H9 (cell line): Measurements from ENCODE around the gene FILIP1. TPM values are rescaled to one million over a fixed set of nuclear protein-coding genes. Genes with fewer than 3 reads are reported as not detected.

Experiments
- DNase-seq: peaks from one replicate; pipeline ENCODE4 v3.0.0-alpha.2; 2017
- H2AFZ ChIP-seq: one replicate; pipeline ENCODE4 v1.6.1; 2013; ENCODE audit warnings: mild to moderate bottlenecking, low read length, control low read depth, moderate library complexity
- H2AK5ac ChIP-seq: 2 replicates; pipeline ENCODE4 v1.6.1; 2013; ENCODE audit warnings: low read length, control low read depth, mixed read lengths; ENCODE audit not compliant: insufficient read length
- H2BK120ac ChIP-seq: one replicate; pipeline ENCODE4 v1.6.1; 2013; ENCODE audit warnings: low read depth, mild to moderate bottlenecking, low read length, control low read depth, inconsistent platforms; ENCODE audit not compliant: poor library complexity, severe bottlenecking
- H2BK12ac ChIP-seq: 2 replicates; pipeline ENCODE4 v1.6.1; 2013; ENCODE audit warnings: low read length, control low read depth, mixed read lengths, low read depth; ENCODE audit not compliant: insufficient read length
- H2BK15ac ChIP-seq: 2 replicates; pipeline ENCODE4 v1.6.1; 2013; ENCODE audit warnings: low read depth, low read length, control low read depth
- H2BK20ac ChIP-seq: one replicate; pipeline ENCODE4 v1.6.1; 2013; ENCODE audit warnings: low read depth, mild to moderate bottlenecking, low read length, control low read depth, inconsistent platforms; ENCODE audit not compliant: poor library complexity, severe bottlenecking
- H2BK5ac ChIP-seq: 2 replicates; pipeline ENCODE4 v1.6.1; 2013; ENCODE audit warnings: low read length, control low read depth, mixed read lengths; ENCODE audit not compliant: insufficient read length
- H3K14ac ChIP-seq: 2 replicates; pipeline ENCODE4 v1.6.1; 2013; ENCODE audit warnings: low read length, control low read depth; ENCODE audit not compliant: insufficient read depth
- H3K18ac ChIP-seq: 2 replicates; pipeline ENCODE4 v1.6.1; 2013; ENCODE audit warnings: low read depth, mild to moderate bottlenecking, mixed read lengths, low read length, control low read depth; ENCODE audit not compliant: insufficient read length
- H3K23ac ChIP-seq: 2 replicates; pipeline ENCODE4 v1.6.1; 2013; ENCODE audit warnings: low read length, control low read depth, mixed read lengths, low read depth; ENCODE audit not compliant: insufficient read length
- H3K23me2 ChIP-seq: 2 replicates; pipeline ENCODE4 v1.6.1; 2013; ENCODE audit warnings: low read depth, mild to moderate bottlenecking, mixed read lengths, low read length, control low read depth; ENCODE audit not compliant: insufficient read length, poor library complexity, severe bottlenecking
- H3K27ac ChIP-seq: 2 replicates; pipeline ENCODE4 v1.5.1; 2013; ENCODE audit warnings: low read length, control low read depth, mixed read lengths, low read depth; ENCODE audit not compliant: insufficient read length
- H3K27me3 ChIP-seq: 2 replicates; pipeline ENCODE4 v1.6.1; 2013; ENCODE audit warnings: low read length, control low read depth, inconsistent platforms; ENCODE audit not compliant: insufficient read depth
- H3K4ac ChIP-seq: 2 replicates; pipeline ENCODE4 v1.6.1; 2013; ENCODE audit warnings: low read depth, mild to moderate bottlenecking, control low read depth, inconsistent platforms, low read length, moderate library complexity
- H3K4me1 ChIP-seq: 2 replicates; pipeline ENCODE4 v1.6.1; 2013; ENCODE audit warnings: low read length, control low read depth, inconsistent platforms; ENCODE audit not compliant: insufficient read depth
- H3K4me2 ChIP-seq: 2 replicates; pipeline ENCODE4 v1.6.1; 2013; ENCODE audit warnings: low read length, control low read depth, mixed read lengths; ENCODE audit not compliant: insufficient read length, insufficient read depth
- H3K56ac ChIP-seq: 2 replicates; pipeline ENCODE4 v1.6.1; 2013; ENCODE audit warnings: low read depth, mild to moderate bottlenecking, mixed read lengths, low read length, control low read depth; ENCODE audit not compliant: insufficient read length
- H3K79me1 ChIP-seq: 2 replicates; pipeline ENCODE4 v1.6.1; 2013; ENCODE audit warnings: low read depth, mild to moderate bottlenecking, moderate library complexity, low read length, control low read depth, inconsistent platforms; ENCODE audit not compliant: insufficient read depth, poor library complexity, severe bottlenecking
- H3K79me2 ChIP-seq: 2 replicates; pipeline ENCODE4 v1.6.1; 2013; ENCODE audit warnings: low read length, control low read depth, inconsistent platforms; ENCODE audit not compliant: insufficient read depth
- H3K9ac ChIP-seq: 2 replicates; pipeline ENCODE4 v1.6.1; 2013; ENCODE audit warnings: low read length, control low read depth, mixed read lengths; ENCODE audit not compliant: insufficient read length; ENCODE audit errors: extremely low read depth
- H3K9me3 ChIP-seq: one replicate; pipeline ENCODE4 v1.6.1; 2013; ENCODE audit warnings: low read depth, low read length, inconsistent platforms; ENCODE audit not compliant: control insufficient read depth
- H3T11ph ChIP-seq: one replicate; pipeline ENCODE4 v1.6.1; 2013; ENCODE audit warnings: mild to moderate bottlenecking, low read length, control low read depth, inconsistent platforms
- H4K20me1 ChIP-seq: one replicate; pipeline ENCODE4 v1.6.1; 2013; ENCODE audit not compliant: control insufficient read depth, insufficient read length, insufficient read depth
- H4K5ac ChIP-seq: 2 replicates; pipeline ENCODE4 v1.6.1; 2013; ENCODE audit warnings: low read depth, mild to moderate bottlenecking, mixed read lengths, low read length, control low read depth; ENCODE audit not compliant: insufficient read length
- H4K8ac ChIP-seq: replicated peaks from 2 replicates; pipeline ENCODE4 v1.6.1; 2013; ENCODE audit warnings: low read length, control low read depth, mixed read lengths, low read depth; ENCODE audit not compliant: insufficient read length
- H4K91ac ChIP-seq: 2 replicates; pipeline ENCODE4 v1.6.1; 2013; ENCODE audit warnings: low read depth, mild to moderate bottlenecking, moderate library complexity, mixed read lengths, low read length, control low read depth; ENCODE audit not compliant: insufficient read length
- H3K27ac Mint-ChIP-seq, 3 experiments: 2 replicates in 2 of 3; 3 replicates in 1 of 3; pipeline ENCODE4 v1.8.0; 2020 to 2021; ENCODE audit warnings: mixed read lengths in 3 of 3, mild to moderate bottlenecking in 1 of 3, moderate library complexity in 1 of 3
- H3K27me3 Mint-ChIP-seq: 2 replicates; pipeline ENCODE4 v1.8.0; 2021; ENCODE audit warnings: low read depth, mild to moderate bottlenecking, moderate library complexity, mixed read lengths
- H3K36me3 Mint-ChIP-seq, 3 experiments: 2 replicates in 2 of 3; 3 replicates in 1 of 3; pipeline ENCODE4 v1.8.0; 2020 to 2021; ENCODE audit warnings: low read depth in 3 of 3, mixed read lengths in 3 of 3; ENCODE audit not compliant: insufficient read depth in 1 of 3
- H3K4me1 Mint-ChIP-seq, 2 experiments: 2 replicates each; pipeline ENCODE4 v1.8.0; 2020; ENCODE audit warnings: mixed read lengths in 2 of 2
- H3K4me3 Mint-ChIP-seq, 2 experiments: 2 replicates in 1 of 2; 3 replicates in 1 of 2; pipeline ENCODE4 v1.8.0; 2020 to 2021; ENCODE audit warnings: mild to moderate bottlenecking in 2 of 2, mixed read lengths in 2 of 2, moderate library complexity in 1 of 2
- H3K9me3 Mint-ChIP-seq, 2 experiments: 2 replicates in 1 of 2; 3 replicates in 1 of 2; pipeline ENCODE4 v1.8.0; 2020; ENCODE audit warnings: mild to moderate bottlenecking in 2 of 2, mixed read lengths in 2 of 2, moderate library complexity in 1 of 2
- WGBS: extraction: QIAGEN DNeasy Blood & Tissue Kit; methylation state at CpG from one replicate; pipeline ENCODE4 v1.1.7; 2013; ENCODE audit warnings: missing lambda C conversion rate, low lambda C conversion rate, mixed read lengths; ENCODE audit not compliant: insufficient read length; ENCODE audit errors: extremely low coverage; 5-methylcytosine and 5-hydroxymethylcytosine counted together
- total RNA-seq: library from RNA; stranded (reverse); gene quantifications from 2 replicates; pipeline ENCODE4 v1.2.1, GENCODE V29; 2021
- TF ChIP-seq, protein P1 (sequence below): fragments of 200-600 bp; sonication (generic); conservative IDR thresholded peaks from 3 replicates; pipeline ENCODE4 v1.8.0; 2021; ENCODE audit warnings: antibody characterized with exemption, mild to moderate bottlenecking

The FILIP1 gene
- total RNA-seq, 1 experiment from 2014 or later = 10.5 TPM

DNA sequence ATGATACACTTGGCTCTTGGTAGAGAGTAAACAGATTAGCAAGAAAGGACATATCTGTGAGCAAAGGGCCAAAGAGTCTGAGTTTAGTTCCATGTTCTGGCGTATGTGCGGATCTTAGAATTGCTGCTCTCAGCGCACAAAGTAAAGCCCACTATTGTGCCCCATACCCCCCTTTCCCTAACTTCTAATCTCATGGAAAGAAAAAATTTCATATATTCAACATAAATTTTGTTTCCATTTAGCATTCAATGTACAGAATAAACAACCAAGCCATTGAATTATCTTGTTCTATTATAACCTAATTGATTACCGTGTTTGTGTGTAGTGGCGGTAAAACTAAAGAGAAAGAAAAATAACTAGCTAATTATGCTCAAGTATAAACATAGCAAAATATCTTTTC is 30.5 kb downstream of the FILIP1 start:
- peaks cover 3% of the 10 kb centered on the region; the same call in 1 of the 2 replicates for H3K4me1 ChIP-seq
- H2BK15ac ChIP-seq = no peak overlapping the region
- no peak overlapping the region for H3K27ac ChIP-seq
- no peak overlapping the region for H2AFZ ChIP-seq
- Mint-ChIP-seq H3K27ac (no peak overlapping the region), H3K27me3 (no peaks in the 10 kb centered on the region), H3K36me3 (no peaks in the 10 kb centered on the region; a peak in 1 of 7 replicates), H3K4me3 (no peak overlapping the region), H3K9me3 (no peaks in the 10 kb centered on the region), H3K4me1 (peaks cover 12 to 13% of the 10 kb centered on the region in 2 experiments)
- H3K14ac ChIP-seq = no peak overlapping the region
- WGBS = no CpG with 5 or more reads among the region's 5 CpGs
- no peak overlapping the region for H3K4ac ChIP-seq
- no peak overlapping the region for H2BK12ac ChIP-seq
- H4K91ac ChIP-seq = no peak overlapping the region
- DNase-seq = no peak
- H3K23me2 ChIP-seq = no peaks in the 10 kb centered on the region
- H4K8ac ChIP-seq = no peak overlapping the region
- no peak overlapping the region for H3K18ac ChIP-seq
- no peak overlapping the region for H3K9ac ChIP-seq
- H3K79me1 ChIP-seq = no peaks in the 10 kb centered on the region
- H3K56ac ChIP-seq = no peak overlapping the region
- H4K20me1 ChIP-seq = no peaks in the 10 kb centered on the region
- H4K5ac ChIP-seq = no peak overlapping the region
- H2AK5ac ChIP-seq = no peak overlapping the region
- H3K27me3 ChIP-seq = no peaks in the 10 kb centered on the region
- no peak overlapping the region for H3T11ph ChIP-seq
- H3K79me2 ChIP-seq = no peaks in the 10 kb centered on the region
- no peak overlapping the region for H2BK5ac ChIP-seq
- H3K4me2 ChIP-seq = no peak overlapping the region
- TF ChIP-seq, protein P1, sequence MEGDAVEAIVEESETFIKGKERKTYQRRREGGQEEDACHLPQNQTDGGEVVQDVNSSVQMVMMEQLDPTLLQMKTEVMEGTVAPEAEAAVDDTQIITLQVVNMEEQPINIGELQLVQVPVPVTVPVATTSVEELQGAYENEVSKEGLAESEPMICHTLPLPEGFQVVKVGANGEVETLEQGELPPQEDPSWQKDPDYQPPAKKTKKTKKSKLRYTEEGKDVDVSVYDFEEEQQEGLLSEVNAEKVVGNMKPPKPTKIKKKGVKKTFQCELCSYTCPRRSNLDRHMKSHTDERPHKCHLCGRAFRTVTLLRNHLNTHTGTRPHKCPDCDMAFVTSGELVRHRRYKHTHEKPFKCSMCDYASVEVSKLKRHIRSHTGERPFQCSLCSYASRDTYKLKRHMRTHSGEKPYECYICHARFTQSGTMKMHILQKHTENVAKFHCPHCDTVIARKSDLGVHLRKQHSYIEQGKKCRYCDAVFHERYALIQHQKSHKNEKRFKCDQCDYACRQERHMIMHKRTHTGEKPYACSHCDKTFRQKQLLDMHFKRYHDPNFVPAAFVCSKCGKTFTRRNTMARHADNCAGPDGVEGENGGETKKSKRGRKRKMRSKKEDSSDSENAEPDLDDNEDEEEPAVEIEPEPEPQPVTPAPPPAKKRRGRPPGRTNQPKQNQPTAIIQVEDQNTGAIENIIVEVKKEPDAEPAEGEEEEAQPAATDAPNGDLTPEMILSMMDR = no peak
- no peak overlapping the region for H2BK120ac ChIP-seq
- no peaks in the 10 kb centered on the region for H3K9me3 ChIP-seq
- no peak overlapping the region for H2BK20ac ChIP-seq
- no peak overlapping the region for H3K23ac ChIP-seq
